WTC11 (cell line): ENCODE data around the gene TAF11L11.

ENCODE experiments used
- ATF1 ChIP-seq: sonication (generic); formaldehyde crosslinking; IDR thresholded peaks from 2 replicates; pipeline ENCODE4 v1.8.1; 2023; ENCODE audit warnings: mild to moderate bottlenecking, moderate library complexity, missing genetic modification reagents
- CDX4 ChIP-seq: fragments of 250-450 bp; sonication (Bioruptor Pico); IDR thresholded peaks from 2 replicates; pipeline ENCODE4 v1.9.0; 2021; ENCODE audit warnings: moderate library complexity, mild to moderate bottlenecking, inconsistent platforms, borderline replicate concordance
- CTCF ChIP-seq: fragments of 200-600 bp; IDR thresholded peaks from 2 replicates; pipeline ENCODE4 v1.8.0; 2022; ENCODE audit warnings: antibody characterized with exemption
- E2F5 ChIP-seq: sonication (generic); formaldehyde crosslinking; IDR thresholded peaks from 2 replicates; pipeline ENCODE4 v1.8.1; 2022; ENCODE audit warnings: mild to moderate bottlenecking, moderate library complexity, missing genetic modification reagents
- ETV6 ChIP-seq: sonication (generic); formaldehyde crosslinking; IDR thresholded peaks from 2 replicates; pipeline ENCODE4 v1.8.1; 2022; ENCODE audit warnings: mild to moderate bottlenecking, missing genetic modification reagents
- FOXJ3 ChIP-seq: sonication (generic); formaldehyde crosslinking; IDR thresholded peaks from 2 replicates; pipeline ENCODE4 v1.9.0; 2021; ENCODE audit warnings: missing genetic modification reagents, mild to moderate bottlenecking, borderline replicate concordance
- JUN ChIP-seq: sonication (generic); formaldehyde crosslinking; IDR thresholded peaks from 2 replicates; pipeline ENCODE4 v1.8.0; 2023; ENCODE audit warnings: mild to moderate bottlenecking, missing genetic modification reagents
- NR3C1 ChIP-seq: sonication (generic); formaldehyde crosslinking; conservative IDR thresholded peaks from 2 replicates; pipeline ENCODE4 v1.8.1; 2023; ENCODE audit warnings: low read depth, mild to moderate bottlenecking, missing genetic modification reagents
- SP1 ChIP-seq: sonication (generic); formaldehyde crosslinking; conservative IDR thresholded peaks from 2 replicates; pipeline ENCODE4 v1.8.1; 2022; ENCODE audit warnings: missing genetic modification reagents
- ZBTB21 ChIP-seq: sonication (generic); formaldehyde crosslinking; IDR thresholded peaks from 2 replicates; pipeline ENCODE4 v1.8.1; 2023; ENCODE audit warnings: mild to moderate bottlenecking, missing genetic modification reagents, borderline replicate concordance
- ZNF138 ChIP-seq: sonication (generic); formaldehyde crosslinking; conservative IDR thresholded peaks from 2 replicates; pipeline ENCODE4 v1.8.1; 2022; ENCODE audit warnings: mild to moderate bottlenecking, moderate library complexity, missing genetic modification reagents

- TF ChIP-seq CTCF, result no peak
- no peak for TF ChIP-seq ETV6 (CRISPR knock-in tag)
- TF ChIP-seq E2F5 (CRISPR knock-in tag), result no peak
- no peak for TF ChIP-seq JUN
- no peak for TF ChIP-seq SP1 (CRISPR knock-in tag)
- no peak for TF ChIP-seq NR3C1 (CRISPR knock-in tag)
- no peak for TF ChIP-seq ZBTB21
- TF ChIP-seq FOXJ3 (CRISPR knock-in tag), result no peak
- TF ChIP-seq CDX4 (CRISPR knock-in tag), result no peak
- no peak for TF ChIP-seq ATF1 (CRISPR knock-in tag)
- no peak for TF ChIP-seq ZNF138 (CRISPR knock-in tag)
Observed at GRCh38 chr5:17625686-17626085, 21.7 kb downstream of the TAF11L11 start.
